NT2/D1 (cell line): ENCODE data around the gene ZNF749.

Experiments
- SUZ12 ChIP-seq: IDR thresholded peaks from 2 replicates; pipeline ENCODE4 v1.6.1; 2011; ENCODE audit not compliant: insufficient read length, insufficient read depth; ENCODE audit errors: extremely low read depth
- ZNF274 ChIP-seq: IDR thresholded peaks from 2 replicates; pipeline ENCODE4 v1.6.1; 2011; ENCODE audit warnings: mild to moderate bottlenecking, low read depth, low read length

DNA sequence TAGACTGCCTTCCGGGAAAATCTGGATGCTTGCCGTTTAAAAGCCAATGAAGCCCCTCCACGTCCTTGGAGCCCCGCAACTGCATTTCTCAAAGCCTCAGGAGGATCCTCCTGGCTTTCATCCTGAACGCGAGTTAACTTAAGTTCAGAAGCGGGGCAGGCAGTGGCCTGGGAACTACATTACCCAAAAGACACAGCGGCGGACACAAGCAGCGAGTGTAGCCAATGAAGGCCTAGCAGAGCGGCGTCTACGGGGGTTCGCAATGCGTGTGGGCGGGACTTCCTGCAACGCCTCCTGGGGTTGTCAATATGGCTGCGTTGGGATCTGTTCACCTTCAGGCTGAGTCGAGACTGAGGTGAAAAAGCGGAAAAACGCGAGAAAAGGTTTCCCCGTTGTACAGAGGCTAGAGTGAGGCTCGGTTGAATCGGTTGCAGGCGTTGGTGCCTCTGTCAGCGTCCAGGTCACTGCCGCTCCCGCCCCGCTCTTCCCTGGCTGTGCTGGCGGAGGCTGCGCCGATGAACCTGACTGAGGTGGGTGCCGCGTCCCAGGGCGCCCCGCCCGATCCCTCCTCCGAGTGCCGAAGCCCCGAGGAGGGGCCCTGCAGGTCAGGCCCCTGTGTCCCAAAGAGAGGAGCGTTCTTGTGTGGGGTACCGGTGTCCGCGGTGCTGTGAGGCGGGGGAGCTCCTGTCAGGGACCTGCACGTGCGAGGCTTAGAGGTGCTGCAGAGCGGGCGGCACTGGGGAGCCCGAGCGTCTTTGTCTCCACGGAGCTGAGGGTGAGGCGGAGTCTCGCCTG lies 24.1 kb upstream of the ZNF749 start, which contains the start of gene ZNF17:
- TF ChIP-seq SUZ12 (no peak), ZNF274 (no peak)
